Neural progenitor cell (in vitro differentiated cells): ENCODE results near the gene BACE2. TPM values are rescaled to one million over a fixed set of nuclear protein-coding genes. Genes with fewer than 3 reads are reported as not detected.

ENCODE experiments used
- DNase-seq: peaks from one replicate; pipeline ENCODE4 v3.0.0-alpha.2; 2016; ENCODE audit warnings: low spot score
- H2AFZ ChIP-seq: fragments of 200-600 bp; sonication (generic); replicated peaks from 2 replicates; pipeline ENCODE4 v1.6.1; 2016; ENCODE audit warnings: antibody characterized with exemption
- H3F3A ChIP-seq: fragments of 200-600 bp; sonication (generic); 2 replicates; pipeline ENCODE4 v1.6.1; 2016; ENCODE audit warnings: antibody characterized with exemption, low read depth
- H3K27ac ChIP-seq: fragments of 200-600 bp; sonication (generic); 2 replicates; pipeline ENCODE4 v1.5.1; 2016; ENCODE audit warnings: mild to moderate bottlenecking
- H3K27me3 ChIP-seq: fragments of 200-600 bp; sonication (generic); 2 replicates; pipeline ENCODE4 v1.6.1; 2016; ENCODE audit warnings: mild to moderate bottlenecking, moderate library complexity
- H3K36me3 ChIP-seq: fragments of 200-600 bp; sonication (generic); 2 replicates; pipeline ENCODE4 v1.5.1; 2016
- H3K4me1 ChIP-seq: fragments of 200-600 bp; sonication (generic); 2 replicates; pipeline ENCODE4 v1.6.1; 2016; ENCODE audit warnings: mixed run types
- H3K4me2 ChIP-seq: fragments of 200-600 bp; sonication (generic); 2 replicates; pipeline ENCODE4 v1.6.1; 2016
- H3K4me3 ChIP-seq: fragments of 200-600 bp; sonication (generic); 2 replicates; pipeline ENCODE4 v1.5.1; 2016
- H3K79me2 ChIP-seq: fragments of 200-600 bp; sonication (generic); 2 replicates; pipeline ENCODE4 v1.6.1; 2016; ENCODE audit warnings: low read depth
- H3K9ac ChIP-seq: fragments of 200-600 bp; sonication (generic); 2 replicates; pipeline ENCODE4 v1.6.1; 2016
- H3K9me3 ChIP-seq: fragments of 200-600 bp; sonication (generic); 2 replicates; pipeline ENCODE4 v1.5.1; 2016; ENCODE audit warnings: low read depth
- H4K20me1 ChIP-seq: fragments of 200-600 bp; sonication (generic); 2 replicates; pipeline ENCODE4 v1.6.1; 2016; ENCODE audit warnings: low read depth
- H3K27ac Mint-ChIP-seq: 3 replicates; pipeline ENCODE4 v1.8.0; 2021; ENCODE audit warnings: mixed read lengths
- H3K27me3 Mint-ChIP-seq: 2 replicates; pipeline ENCODE4 v1.8.0; 2022; ENCODE audit warnings: low read depth, mild to moderate bottlenecking, inconsistent platforms, moderate library complexity, mixed read lengths; ENCODE audit not compliant: insufficient read depth
- H3K36me3 Mint-ChIP-seq: 3 replicates; pipeline ENCODE4 v1.8.0; 2021; ENCODE audit warnings: mixed read lengths
- H3K4me1 Mint-ChIP-seq: 3 replicates; pipeline ENCODE4 v1.8.0; 2021; ENCODE audit warnings: mixed read lengths
- H3K4me3 Mint-ChIP-seq: 3 replicates; pipeline ENCODE4 v1.8.0; 2021; ENCODE audit warnings: mild to moderate bottlenecking, moderate library complexity, mixed read lengths
- H3K9me3 Mint-ChIP-seq: 3 replicates; pipeline ENCODE4 v1.8.0; 2020; ENCODE audit warnings: mixed read lengths
- CTCF ChIP-seq: fragments of 200-600 bp; sonication (generic); IDR thresholded peaks from 2 replicates; pipeline ENCODE4 v1.5.1; 2017; ENCODE audit warnings: antibody characterized with exemption, mild to moderate bottlenecking
- EZH2 ChIP-seq: fragments of 200-600 bp; sonication (generic); IDR thresholded peaks from 2 replicates; pipeline ENCODE4 v1.6.1; 2017; ENCODE audit warnings: antibody characterized with exemption, mild to moderate bottlenecking, moderate library complexity
- EZH2phosphoT487 ChIP-seq: fragments of 200-600 bp; sonication (generic); IDR thresholded peaks from 2 replicates; pipeline ENCODE4 v1.6.1; 2017; ENCODE audit warnings: antibody characterized with exemption
- total RNA-seq: library from RNA; depleted of rRNA; stranded (reverse); fragments of >200 nt; gene quantifications from 2 replicates; pipeline ENCODE4 v1.2.3, GENCODE V29; 2015; ENCODE audit warnings: low replicate concordance

The BACE2 gene
- total RNA-seq, 1 donor from 2014 or later, result 0.15 TPM

- Histone ChIP-seq H3K79me2 (no peaks in the 10 kb centered on the region), H3F3A (no peaks in the 10 kb centered on the region), H3K9ac (no peak overlapping the region), H4K20me1 (no peaks in the 10 kb centered on the region), H3K36me3 (no peaks in the 10 kb centered on the region), H3K4me3 (no peak overlapping the region), H3K9me3 (peaks cover 7% of the 10 kb centered on the region), H3K4me1 (no peaks in the 10 kb centered on the region), H3K27ac (no peak overlapping the region), H2AFZ (no peak overlapping the region), H3K27me3 (no peaks in the 10 kb centered on the region), H3K4me2 (no peak overlapping the region)
- DNase-seq, result no peak
- H3K4me1 Mint-ChIP-seq, result no peaks in the 10 kb centered on the region
- no peaks in the 10 kb centered on the region for H3K36me3 Mint-ChIP-seq
- peaks cover 4% of the 10 kb centered on the region for H3K27me3 Mint-ChIP-seq
- H3K4me3 Mint-ChIP-seq, result no peak overlapping the region
- TF ChIP-seq EZH2 (no peak), CTCF (no peak), EZH2phosphoT487 (no peak)
- no peak overlapping the region for H3K27ac Mint-ChIP-seq
- H3K9me3 Mint-ChIP-seq, result peaks cover 11% of the 10 kb centered on the region
Measured at GRCh38 chr21:41295721-41296254, 127.8 kb downstream of the BACE2 start.

- Mint-ChIP-seq H3K9me3 (peaks cover 15% of the 10 kb centered on the region), H3K27me3 (peaks cover 7% of the 10 kb centered on the region), H3K27ac (no peak overlapping the region), H3K36me3 (no peaks in the 10 kb centered on the region), H3K4me1 (no peaks in the 10 kb centered on the region), H3K4me3 (no peak overlapping the region)
- Histone ChIP-seq H2AFZ (no peak overlapping the region), H3K27me3 (no peaks in the 10 kb centered on the region), H3K79me2 (no peaks in the 10 kb centered on the region), H4K20me1 (no peaks in the 10 kb centered on the region), H3F3A (no peaks in the 10 kb centered on the region), H3K4me1 (no peaks in the 10 kb centered on the region), H3K9ac (no peak overlapping the region), H3K9me3 (peaks cover 4% of the 10 kb centered on the region), H3K4me3 (no peak overlapping the region), H3K36me3 (no peaks in the 10 kb centered on the region), H3K4me2 (no peak overlapping the region), H3K27ac (no peak overlapping the region)
- no peak for TF ChIP-seq EZH2phosphoT487
- no peak for TF ChIP-seq CTCF
- TF ChIP-seq EZH2, result no peak
- no peak for DNase-seq
Measured at GRCh38 chr21:41302976-41303375, 135.0 kb downstream of the BACE2 start.

GRCh38 chr21:41304068-41304720 is 136.2 kb downstream of the BACE2 start:
- Histone ChIP-seq H3K4me3 (no peak overlapping the region), H3K79me2 (no peaks in the 10 kb centered on the region), H3K36me3 (no peaks in the 10 kb centered on the region), H4K20me1 (no peaks in the 10 kb centered on the region), H2AFZ (no peak overlapping the region), H3K4me2 (no peak overlapping the region), H3F3A (no peaks in the 10 kb centered on the region), H3K9me3 (no peaks in the 10 kb centered on the region), H3K27ac (no peak overlapping the region), H3K27me3 (no peaks in the 10 kb centered on the region), H3K4me1 (no peaks in the 10 kb centered on the region), H3K9ac (no peak overlapping the region)
- H3K36me3 Mint-ChIP-seq, result no peaks in the 10 kb centered on the region
- H3K4me1 Mint-ChIP-seq, result no peaks in the 10 kb centered on the region
- no peak for DNase-seq
- no peak overlapping the region for H3K4me3 Mint-ChIP-seq
- TF ChIP-seq EZH2phosphoT487 (no peak), CTCF (no peak), EZH2 (no peak)
- H3K27ac Mint-ChIP-seq, result no peak overlapping the region
- H3K27me3 Mint-ChIP-seq, result peaks cover 7% of the 10 kb centered on the region
- peaks cover 12% of the 10 kb centered on the region for H3K9me3 Mint-ChIP-seq
